WTC11 (cell line): ENCODE results near the gene SHROOM3.

ENCODE experiments used
- ATF6 ChIP-seq: sonication (generic); formaldehyde crosslinking; IDR thresholded peaks from 2 replicates; pipeline ENCODE4 v1.8.1; 2023; ENCODE audit warnings: mild to moderate bottlenecking, missing genetic modification reagents
- CTCF ChIP-seq: fragments of 200-600 bp; IDR thresholded peaks from 2 replicates; pipeline ENCODE4 v1.8.0; 2022; ENCODE audit warnings: antibody characterized with exemption
- E2F5 ChIP-seq: sonication (generic); formaldehyde crosslinking; IDR thresholded peaks from 2 replicates; pipeline ENCODE4 v1.8.1; 2022; ENCODE audit warnings: mild to moderate bottlenecking, moderate library complexity, missing genetic modification reagents
- ESRRA ChIP-seq: sonication (generic); formaldehyde crosslinking; IDR thresholded peaks from 2 replicates; pipeline ENCODE4 v1.8.1; 2022; ENCODE audit warnings: mild to moderate bottlenecking, missing genetic modification reagents, borderline replicate concordance
- MAX ChIP-seq: sonication (generic); formaldehyde crosslinking; IDR thresholded peaks from 2 replicates; pipeline ENCODE4 v1.8.0; 2022; ENCODE audit warnings: mild to moderate bottlenecking, missing genetic modification reagents
- SMAD3 ChIP-seq: sonication (generic); formaldehyde crosslinking; IDR thresholded peaks from 2 replicates; pipeline ENCODE4 v1.8.0; 2022; ENCODE audit warnings: missing genetic modification reagents, mild to moderate bottlenecking, borderline replicate concordance
- ZNF121 ChIP-seq: sonication (generic); formaldehyde crosslinking; IDR thresholded peaks from 2 replicates; pipeline ENCODE4 v1.8.0; 2023; ENCODE audit warnings: missing genetic modification reagents

GRCh38 chr4:76692761-76693160 is 257.7 kb downstream of the SHROOM3 start:
- TF ChIP-seq CTCF (no peak), ATF6 (CRISPR knock-in tag) (no peak), ZNF121 (no peak), SMAD3 (no peak), E2F5 (CRISPR knock-in tag) (no peak), MAX (CRISPR knock-in tag) (no peak), ESRRA (no peak)
